GM21526 (cell line): Measurements from ENCODE around the gene CCER1.

Experiments
- ATAC-seq: cut with Tn5 transposase; IDR thresholded peaks from one replicate; pipeline ENCODE4 v1.9.1; 2021; ENCODE audit warnings: moderate library complexity; ENCODE audit not compliant: unreplicated experiment, low FRiP score

The CCER1 gene

GRCh38 chr12:90924406-90924805 lies 30.6 kb downstream of the CCER1 start:
- ATAC-seq = no peak

DNA sequence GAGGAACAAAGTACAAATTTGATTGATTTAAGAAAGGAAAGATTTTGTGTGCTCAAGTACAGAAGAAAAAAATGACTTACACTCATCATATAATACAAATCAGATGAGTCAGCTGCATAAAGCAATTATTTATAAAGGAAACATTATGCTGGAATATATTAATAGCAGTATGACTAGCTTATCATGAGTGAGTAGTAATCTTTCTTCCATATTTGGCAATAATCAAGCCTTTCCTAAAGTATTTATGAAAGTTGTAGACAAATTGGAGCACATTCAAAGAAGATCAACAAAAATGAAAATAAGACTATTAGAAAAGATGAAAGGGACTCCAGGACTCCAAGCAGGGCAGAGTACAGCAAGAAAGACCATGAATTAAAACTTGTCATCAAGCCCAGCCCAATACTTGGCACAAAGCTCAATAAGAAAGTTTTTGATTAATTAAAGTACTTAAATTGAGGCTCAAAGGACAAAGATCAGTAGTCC lies 32.8 kb downstream of the CCER1 start:
- ATAC-seq = no peak

DNA sequence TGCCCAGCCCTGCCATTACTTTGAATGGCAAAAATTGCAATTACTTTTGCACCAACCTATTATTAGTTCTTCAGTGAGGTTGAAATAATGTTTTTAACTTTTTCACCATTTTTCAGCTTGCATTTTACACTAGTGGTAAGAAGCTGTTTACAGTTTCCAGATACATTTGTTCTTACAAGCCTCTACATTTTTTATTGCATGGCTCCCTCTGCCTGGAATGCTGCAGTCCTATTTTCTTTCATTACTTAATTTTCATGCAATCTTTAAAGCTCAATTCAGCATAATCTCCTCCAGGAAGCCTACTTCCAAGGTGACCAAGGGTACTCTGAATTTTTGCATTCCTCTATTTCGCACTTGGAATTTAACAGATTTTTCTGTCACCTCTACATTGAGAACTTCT lies 33.4 kb downstream of the CCER1 start:
- ATAC-seq = no peak

DNA sequence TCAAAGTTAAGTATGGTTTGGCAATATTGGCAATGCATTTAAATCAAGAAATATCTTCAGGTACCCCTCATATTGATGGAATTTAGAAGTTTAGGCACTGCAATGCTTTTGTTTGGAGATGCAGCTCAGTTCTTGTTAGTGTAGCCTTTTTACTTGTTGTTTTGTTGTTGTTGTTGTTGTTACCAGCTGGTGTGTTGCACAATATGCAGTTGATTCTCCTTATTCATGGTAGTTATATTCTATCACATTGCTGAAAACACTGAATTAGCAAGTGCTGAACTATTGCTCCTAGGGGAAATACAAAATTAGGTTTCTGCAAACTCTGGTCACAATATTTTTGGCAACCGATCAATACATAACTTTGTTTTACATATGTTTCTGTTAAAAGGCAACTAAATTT lies 34.8 kb downstream of the CCER1 start:
- no peak for ATAC-seq

DNA sequence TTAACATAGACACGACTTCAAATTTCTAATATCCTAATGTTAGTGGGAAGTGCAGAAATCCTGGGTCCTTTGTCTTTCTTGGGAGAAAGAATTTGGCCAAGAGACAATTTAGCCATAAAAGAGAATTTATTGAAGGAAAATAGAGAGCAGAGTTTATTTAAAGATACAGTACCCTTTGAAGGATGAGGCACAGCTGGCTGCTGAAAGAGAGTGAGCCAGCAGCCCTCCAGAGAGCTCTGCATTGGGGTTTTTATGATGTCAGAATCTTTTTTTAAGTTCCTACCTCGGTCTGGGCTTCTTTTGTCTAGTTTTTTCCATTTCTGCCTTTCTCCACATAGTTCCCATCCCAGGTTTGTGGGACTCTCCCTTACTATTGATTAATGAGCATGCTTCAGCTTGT lies 37.5 kb downstream of the CCER1 start:
- no peak for ATAC-seq

DNA sequence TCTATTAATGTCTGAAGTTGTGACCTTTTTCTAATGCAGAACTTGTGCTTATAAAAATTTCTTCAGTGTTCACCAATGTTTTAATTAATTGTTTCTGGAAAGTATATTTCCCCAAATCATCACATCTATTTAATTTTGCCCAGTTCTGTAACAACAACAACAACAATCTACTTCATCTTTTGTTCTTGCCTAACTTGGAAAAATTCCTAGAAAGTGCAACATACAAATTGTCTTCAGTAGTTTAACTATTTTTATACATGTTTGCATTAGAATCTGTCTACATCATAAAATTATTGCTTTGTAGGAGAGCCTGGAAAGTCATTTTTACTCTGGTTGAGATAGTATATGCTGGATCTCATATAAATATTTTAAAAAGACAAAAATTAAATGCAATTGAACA lies 38.5 kb downstream of the CCER1 start:
- no peak for ATAC-seq

DNA sequence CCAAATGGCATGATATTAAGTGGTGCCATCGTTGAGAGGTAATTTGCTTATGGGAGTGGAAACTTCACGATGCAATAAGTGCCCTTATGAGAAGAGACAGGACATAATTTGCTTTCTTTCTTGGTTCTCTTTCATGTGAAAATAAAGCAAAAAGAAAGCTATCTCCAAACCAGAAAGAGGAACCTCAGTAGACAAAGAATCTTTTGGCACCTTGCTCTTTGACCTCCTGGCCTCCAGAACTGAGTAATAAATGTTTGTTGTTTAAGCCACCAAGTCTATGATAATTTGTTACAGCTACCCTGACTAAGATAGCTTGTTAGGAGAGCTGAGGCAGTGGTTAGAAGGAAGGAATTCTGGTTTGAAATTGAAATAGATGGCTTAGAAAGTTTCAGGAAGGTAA lies 39.6 kb downstream of the CCER1 start:
- no peak for ATAC-seq

GRCh38 chr12:90910958-90911357 lies 44.0 kb downstream of the CCER1 start:
- no peak for ATAC-seq

GRCh38 chr12:90909069-90909770 lies 45.8 kb downstream of the CCER1 start:
- ATAC-seq = no peak

GRCh38 chr12:90908465-90908864 lies 46.5 kb downstream of the CCER1 start:
- ATAC-seq = no peak

DNA sequence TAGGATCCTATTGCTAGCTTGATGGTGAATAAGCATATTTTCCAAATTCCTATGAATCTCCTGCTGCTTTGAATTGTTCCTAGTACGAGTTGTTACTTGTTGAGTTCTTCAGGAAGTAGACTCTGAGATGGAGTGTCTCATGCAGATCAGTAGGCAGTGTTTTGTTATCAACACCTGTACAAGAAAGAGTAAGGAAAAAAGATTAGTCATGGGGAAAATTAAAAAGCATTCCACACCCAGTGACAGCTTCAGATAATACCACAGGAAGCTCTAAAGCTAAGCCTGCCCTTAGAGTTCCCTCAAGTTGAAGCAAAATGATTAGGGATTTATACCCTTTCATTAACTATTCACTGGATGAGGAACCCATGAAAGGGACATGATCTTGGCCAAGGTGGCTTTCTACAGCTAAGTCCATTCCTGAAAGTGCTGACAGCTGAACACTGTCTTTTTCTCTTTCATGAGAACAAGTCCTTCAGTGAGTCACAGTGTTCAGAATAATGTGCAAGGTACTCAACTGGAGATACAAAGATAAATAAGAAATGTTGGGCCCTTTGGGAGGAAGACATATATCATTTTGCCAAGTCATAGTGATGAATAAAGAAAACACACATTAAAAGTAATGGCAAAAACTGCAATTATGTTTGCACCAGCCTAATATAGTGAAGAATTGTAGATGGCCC lies 49.1 kb downstream of the CCER1 start:
- ATAC-seq = no peak

DNA sequence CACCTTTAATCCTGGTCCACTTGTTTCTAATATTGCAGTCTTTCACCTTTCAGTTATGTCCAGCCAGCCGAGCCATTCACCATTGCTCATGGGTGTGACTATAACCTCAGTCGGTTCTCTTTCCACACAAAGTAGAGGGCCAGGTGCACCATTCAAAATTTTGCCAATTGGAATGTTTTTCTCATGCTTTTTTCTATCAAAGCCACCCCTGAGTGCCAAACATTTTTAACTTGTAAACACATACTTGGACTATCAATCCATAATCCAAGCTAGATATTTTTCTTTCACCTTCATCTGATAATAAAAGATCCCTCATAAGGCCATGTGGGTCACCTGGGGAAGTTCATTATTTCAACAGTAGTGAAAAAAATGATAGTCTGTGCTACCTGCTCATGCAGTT lies 52.4 kb downstream of the CCER1 start:
- ATAC-seq = no peak
